Common myeloid progenitor, CD34-positive (primary cell): ENCODE data around the gene GPAM.

ENCODE experiments used
- CTCF ChIA-PET: fragments of 350-600 bp; sonication (Branson Sonifier 250); formaldehyde crosslinking; loops from one replicate; lab custom pipeline; 2021; ENCODE audit warnings: antibody characterized with exemption; lab: Charles Lee
- POLR2A ChIA-PET: fragments of 350-600 bp; sonication (Branson Sonifier 250); formaldehyde crosslinking; loops from one replicate; lab custom pipeline; 2021; ENCODE audit warnings: antibody characterized with exemption; lab: Charles Lee
- DNase-seq, 3 donors: peaks; one replicate each; pipeline versions ENCODE4 v3.0.0 to v3.0.0-alpha.2; 2013
- H3K27ac ChIP-seq, 2 experiments: 1 replicate in 1 of 2; 2 replicates in 1 of 2; pipeline ENCODE4 v1.7.0; 2013; ENCODE audit warnings: inconsistent platforms in 2 of 2, low read length in 2 of 2, mild to moderate bottlenecking in 2 of 2, low read depth in 1 of 2, moderate library complexity in 1 of 2; ENCODE audit not compliant: severe bottlenecking in 2 of 2, insufficient read depth in 1 of 2, poor library complexity in 1 of 2
- H3K27me3 ChIP-seq, 5 experiments: replicated peaks in 2 of 5; 1 replicate in 3 of 5; 2 replicates in 2 of 5; pipeline versions ENCODE4 v1.6.1 to v1.7.0; 2013; ENCODE audit warnings: low read length in 4 of 5, mild to moderate bottlenecking in 2 of 5, moderate library complexity in 2 of 5, inconsistent platforms in 1 of 5; ENCODE audit not compliant: insufficient read depth in 5 of 5, control insufficient read depth in 4 of 5
- H3K36me3 ChIP-seq, 4 experiments: 1 replicate in 2 of 4; 2 replicates in 2 of 4; pipeline versions ENCODE4 v1.6.1 to v1.7.0; 2013; ENCODE audit warnings: low read length in 3 of 4, control low read depth in 1 of 4, mild to moderate bottlenecking in 1 of 4; ENCODE audit not compliant: control insufficient read depth in 4 of 4, insufficient read depth in 4 of 4
- H3K4me1 ChIP-seq, 4 experiments: 1 replicate in 3 of 4; 2 replicates in 1 of 4; pipeline versions ENCODE4 v1.6.1 to v1.7.1; 2013; ENCODE audit warnings: low read length in 3 of 4, mild to moderate bottlenecking in 3 of 4, control low read depth in 1 of 4, inconsistent platforms in 1 of 4, moderate library complexity in 1 of 4; ENCODE audit not compliant: control insufficient read depth in 4 of 4, insufficient read depth in 4 of 4; ENCODE audit errors: control extremely low read depth in 1 of 4
- H3K4me3 ChIP-seq, 7 experiments: 1 replicate in 4 of 7; 2 replicates in 3 of 7; pipeline versions ENCODE4 v1.5.1 to v1.7.0; 2013; ENCODE audit warnings: mild to moderate bottlenecking in 7 of 7, low read length in 6 of 7, moderate library complexity in 6 of 7, inconsistent platforms in 2 of 7, low read depth in 2 of 7, control low read depth in 1 of 7; ENCODE audit not compliant: insufficient read depth in 4 of 7, control insufficient read depth in 1 of 7; ENCODE audit errors: extremely low read depth in 1 of 7
- H3K9me3 ChIP-seq, 5 experiments: 1 replicate in 4 of 5; 2 replicates in 1 of 5; pipeline versions ENCODE4 v1.6.1 to v1.7.1; 2013; ENCODE audit warnings: low read length in 4 of 5, mild to moderate bottlenecking in 2 of 5, inconsistent platforms in 1 of 5, low read depth in 1 of 5, moderate library complexity in 1 of 5; ENCODE audit not compliant: control insufficient read depth in 4 of 5, insufficient read depth in 2 of 5; ENCODE audit errors: control extremely low read depth in 1 of 5
- WGBS: methylation state at CpG from one replicate; pipeline ENCODE4 v1.1.5; 2013; ENCODE audit not compliant: insufficient coverage; 5-methylcytosine and 5-hydroxymethylcytosine counted together

Gene GPAM

GRCh38 chr10:112222799-112223198 lies 39.2 kb upstream of the GPAM start:
- no peak for DNase-seq
- no peaks in the 10 kb centered on the region for H3K36me3 ChIP-seq
- H3K9me3 ChIP-seq = peaks cover 0 to 12% (median 2%) of the 10 kb centered on the region in 5 experiments
- H3K27me3 ChIP-seq = peaks cover 0 to 14% (median 0%) of the 10 kb centered on the region in 5 experiments
- 100% methylated on average over 1 of the region's 2 CpGs for WGBS
- ChIA-PET POLR2A (no interaction called here), CTCF (no interaction called here)
- no peaks in the 10 kb centered on the region for H3K4me1 ChIP-seq
- no peak overlapping the region for H3K4me3 ChIP-seq
- H3K27ac ChIP-seq = no peak overlapping the region

DNA sequence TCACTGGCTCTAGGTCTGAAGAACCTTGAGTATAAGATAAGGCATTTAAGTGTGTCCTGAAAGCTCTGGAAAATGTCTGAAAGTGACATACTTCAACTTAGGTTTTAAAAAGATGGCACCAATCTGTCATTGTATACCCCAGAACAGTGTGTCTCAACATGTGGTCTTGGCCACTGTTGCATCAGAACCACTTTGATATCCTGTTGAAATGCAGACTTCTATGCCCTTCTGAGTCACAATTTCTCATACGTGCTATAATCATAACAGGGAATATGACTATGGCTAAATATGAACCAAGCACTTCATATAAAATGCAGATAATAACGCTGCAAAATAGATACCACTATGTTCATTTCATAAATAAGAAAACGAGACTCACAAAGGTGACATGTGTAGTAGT lies 38.0 kb upstream of the GPAM start:
- 100% methylated on average over 1 of the region's 3 CpGs for WGBS
- Histone ChIP-seq H3K4me3 (no peak overlapping the region), H3K27me3 (peaks cover 0 to 10% (median 0%) of the 10 kb centered on the region in 5 experiments), H3K9me3 (peaks cover 0 to 11% (median 2%) of the 10 kb centered on the region in 5 experiments), H3K36me3 (no peaks in the 10 kb centered on the region), H3K27ac (no peak overlapping the region), H3K4me1 (no peaks in the 10 kb centered on the region)
- no peak for DNase-seq
- POLR2A ChIA-PET = no interaction called here
- CTCF ChIA-PET = no interaction called here

DNA sequence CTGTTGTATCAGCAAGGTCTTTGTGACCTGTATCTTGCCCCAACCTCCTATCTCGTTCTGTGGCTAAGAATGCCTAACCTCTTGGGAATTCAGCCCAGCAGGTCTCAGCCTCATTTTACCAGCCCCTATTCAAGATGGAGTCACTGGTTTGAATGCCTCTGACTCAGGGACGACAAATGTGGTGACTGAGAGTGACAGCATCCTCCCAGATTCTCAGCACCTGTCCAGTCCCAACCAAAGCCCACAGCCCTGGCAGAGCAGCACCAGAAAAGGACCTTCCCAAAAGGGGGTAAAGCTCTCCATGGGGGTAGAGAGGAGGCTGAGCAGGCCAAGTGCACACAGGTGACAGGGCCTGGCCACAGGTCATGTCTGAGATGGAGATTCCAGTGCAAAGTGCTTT lies 35.4 kb upstream of the GPAM start:
- Histone ChIP-seq H3K9me3 (peaks cover 0 to 10% (median 2%) of the 10 kb centered on the region in 5 experiments), H3K27me3 (peaks cover 0 to 7% (median 0%) of the 10 kb centered on the region in 5 experiments), H3K4me1 (no peaks in the 10 kb centered on the region), H3K4me3 (no peak overlapping the region), H3K27ac (no peak overlapping the region), H3K36me3 (no peaks in the 10 kb centered on the region)
- ChIA-PET POLR2A (no interaction called here), CTCF (no interaction called here)
- WGBS = 92% methylated on average over 1 of the region's 2 CpGs
- no peak for DNase-seq

DNA sequence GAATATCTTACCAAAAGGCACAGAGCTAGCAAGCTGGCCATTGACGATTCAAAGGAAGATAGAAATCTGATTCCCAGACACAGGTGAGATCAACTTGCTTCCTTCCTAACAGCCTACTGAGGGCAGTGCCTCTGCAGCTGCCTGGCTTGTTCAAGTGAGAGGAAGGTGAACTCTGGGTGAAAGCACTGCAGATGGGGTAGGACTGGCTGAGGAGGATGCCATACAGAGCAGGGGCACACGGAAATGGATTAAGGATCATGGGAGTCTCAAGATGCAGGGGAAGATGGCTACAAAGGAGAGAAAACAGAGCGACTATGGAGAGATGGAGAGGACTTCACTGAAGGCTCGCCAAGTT lies 34.4 kb upstream of the GPAM start:
- 68% methylated on average over 4 of the region's 4 CpGs for WGBS
- Histone ChIP-seq H3K36me3 (no peaks in the 10 kb centered on the region), H3K4me3 (no peak overlapping the region), H3K9me3 (peaks cover 0 to 10% (median 2%) of the 10 kb centered on the region in 5 experiments), H3K27ac (no peak overlapping the region), H3K27me3 (peaks cover 0 to 7% (median 0%) of the 10 kb centered on the region in 5 experiments), H3K4me1 (no peaks in the 10 kb centered on the region)
- POLR2A ChIA-PET = no interaction called here
- no peak for DNase-seq
- CTCF ChIA-PET = interaction anchor here (0.8 kb wide), 1 partner anchor 10 kb away, joined by 3 read pairs; no protein-coding TSS in a partner anchor

DNA sequence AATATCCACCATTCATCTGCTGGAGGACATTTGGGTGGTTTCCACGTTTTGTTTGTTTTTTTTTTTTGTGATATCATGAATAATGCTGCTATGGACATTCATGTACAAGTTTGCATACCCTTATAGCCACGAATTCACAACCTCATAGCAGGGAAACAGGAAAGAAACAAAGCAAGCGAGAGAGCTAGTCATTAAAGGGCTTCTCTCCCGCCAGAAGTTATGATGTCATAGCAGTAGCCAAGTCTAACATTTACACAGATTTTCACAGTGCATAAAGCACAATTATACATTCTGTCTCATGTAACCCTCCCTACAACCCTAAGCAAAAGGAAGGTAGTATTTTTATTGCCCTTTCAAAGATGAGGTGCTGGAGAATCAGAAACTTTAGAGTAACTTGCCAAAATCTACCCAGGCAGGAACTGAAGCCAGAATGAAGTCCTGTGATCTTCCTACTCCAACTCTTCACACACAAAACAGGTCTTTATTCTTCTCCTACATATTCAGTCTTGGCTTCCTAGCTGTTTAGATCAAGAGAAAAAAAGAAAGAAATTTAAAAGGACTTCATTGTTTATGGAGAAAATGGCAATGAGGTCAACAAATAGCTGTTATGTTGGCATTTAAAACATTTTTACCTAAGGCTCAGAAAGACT lies 33.9 kb upstream of the GPAM start:
- Histone ChIP-seq H3K9me3 (peaks cover 0 to 10% (median 2%) of the 10 kb centered on the region in 5 experiments), H3K27ac (no peak overlapping the region), H3K27me3 (peaks cover 0 to 7% (median 0%) of the 10 kb centered on the region in 5 experiments), H3K4me3 (no peak overlapping the region), H3K36me3 (no peaks in the 10 kb centered on the region), H3K4me1 (no peaks in the 10 kb centered on the region)
- no peak for DNase-seq
- CTCF ChIA-PET = interaction anchor here (0.8 kb wide), 1 partner anchor 10 kb away, joined by 3 read pairs; no protein-coding TSS in a partner anchor
- 74% methylated on average over 2 of the region's 4 CpGs for WGBS
- POLR2A ChIA-PET = no interaction called here

DNA sequence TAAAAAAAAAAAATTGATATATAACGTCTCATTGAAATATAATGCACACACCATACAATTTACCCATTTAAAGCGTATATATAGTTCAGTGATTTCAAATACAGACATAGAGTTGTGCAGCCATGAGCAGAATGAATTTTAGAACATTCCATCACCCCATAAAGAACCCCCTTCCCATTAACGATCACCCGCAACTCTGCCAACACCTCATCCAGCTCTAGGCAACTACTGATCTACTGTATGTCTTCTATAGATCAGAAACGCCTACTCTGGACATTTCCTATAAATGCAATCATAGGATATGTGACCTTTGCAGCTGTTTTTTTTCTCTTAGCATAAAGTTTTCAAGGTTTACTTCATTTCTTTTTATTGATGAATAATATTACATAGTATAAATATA lies 33.4 kb upstream of the GPAM start:
- POLR2A ChIA-PET = no interaction called here
- H3K36me3 ChIP-seq = no peaks in the 10 kb centered on the region
- no CpG with 5 or more reads among the region's 5 CpGs for WGBS
- H3K27ac ChIP-seq = no peak overlapping the region
- peaks cover 0 to 7% (median 0%) of the 10 kb centered on the region in 5 experiments for H3K27me3 ChIP-seq
- DNase-seq = no peak
- peaks cover 0 to 10% (median 2%) of the 10 kb centered on the region in 5 experiments for H3K9me3 ChIP-seq
- CTCF ChIA-PET = interaction anchor here (1.5 kb wide), 1 partner anchor 16 kb away, joined by 3 read pairs; no protein-coding TSS in a partner anchor
- H3K4me1 ChIP-seq = no peaks in the 10 kb centered on the region
- no peak overlapping the region for H3K4me3 ChIP-seq

DNA sequence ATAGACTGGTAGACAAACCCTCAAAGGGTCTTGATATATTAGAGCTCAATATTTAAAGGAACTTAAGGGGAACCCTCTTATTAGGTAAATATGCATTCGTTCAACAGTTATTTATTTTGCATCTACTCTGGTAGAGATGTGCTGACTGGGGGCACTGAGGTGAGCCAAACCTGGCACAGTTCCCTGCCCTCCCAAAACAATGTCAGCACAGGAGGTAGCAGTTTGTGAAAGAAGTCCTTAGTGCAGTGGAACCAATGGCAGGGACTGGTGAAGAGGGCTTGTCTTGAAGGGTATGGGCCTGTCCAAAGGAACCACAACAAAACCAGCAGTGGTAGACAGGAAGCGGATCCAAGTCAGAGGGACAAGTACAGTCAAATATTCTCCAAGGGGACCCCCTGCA lies 32.6 kb upstream of the GPAM start:
- 83% methylated on average over 1 of the region's 2 CpGs for WGBS
- Histone ChIP-seq H3K27me3 (peaks cover 0 to 7% (median 0%) of the 10 kb centered on the region in 5 experiments), H3K27ac (no peak overlapping the region), H3K4me3 (no peak overlapping the region), H3K36me3 (no peaks in the 10 kb centered on the region), H3K4me1 (no peaks in the 10 kb centered on the region), H3K9me3 (peaks cover 0 to 10% (median 2%) of the 10 kb centered on the region in 5 experiments)
- DNase-seq = no peak
- ChIA-PET POLR2A (no interaction called here), CTCF (interaction anchor here (1.5 kb wide), 1 partner anchor 16 kb away, joined by 3 read pairs; no protein-coding TSS in a partner anchor)
